ENCODE data around the gene MIAT. TPM values are rescaled to one million over a fixed set of nuclear protein-coding genes. Genes with fewer than 3 reads are reported as not detected.

MIAT gene
- total and polyA plus RNA-seq, 9 of the 15 experiments (the other 6 are each of a cell fraction or from before 2014, with no cell fraction given) = 0.03 to 0.93 (median 0.34) TPM

- TF ChIP-seq REST (IDR thresholded peaks at IDR 0.05; ENCODE audit: borderline replicate concordance) (no peak), REST (CRISPR knock-in tag; IDR thresholded peaks at IDR 0.05; ENCODE audit: low read depth) (no peak), RBM39 (optimal IDR thresholded peaks at IDR 0.05; ENCODE audit: low read depth, low read length) (no peak)
Measured at GRCh38 chr22:26615830-26616435, 41.5 kb upstream of the MIAT start (continued).
